ENCODE measurements around the gene ITPKA.

DNA sequence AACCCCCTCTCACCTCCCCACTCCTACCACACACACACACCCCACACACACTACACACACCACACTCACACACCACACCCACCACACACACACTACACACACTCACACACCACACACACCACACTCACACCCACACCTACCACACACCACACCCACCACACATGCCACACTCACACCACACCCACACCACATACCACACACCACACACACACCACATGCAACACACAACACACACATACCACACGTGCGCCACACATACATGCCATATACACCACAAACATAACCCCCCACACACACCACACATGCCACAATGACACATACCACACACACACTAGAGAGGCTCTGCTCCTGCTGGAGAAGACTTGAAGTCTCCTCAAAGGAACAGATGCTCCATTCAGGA, 5.9 kb upstream of the ITPKA start:
- TF ChIP-seq TAF1 (IDR thresholded peaks at IDR 0.05; ENCODE audit: borderline replicate concordance, low read depth, low read length) (no peak), POLR2AphosphoS5 (IDR thresholded peaks at IDR 0.05; ENCODE audit: low read depth, low read length) (no peak), POLR2A (IDR thresholded peaks at IDR 0.05; ENCODE audit: low read depth, low read length) (no peak)

All from GM12892 (cell line).